Bone marrow (tissue), 2 donors: ENCODE data around the gene CLECL1.

Experiments
- DNase-seq, 2 donors: peaks; one replicate each; lab custom pipeline; 2025; lab: John Stamatoyannopoulos, UW

The CLECL1 gene

DNA sequence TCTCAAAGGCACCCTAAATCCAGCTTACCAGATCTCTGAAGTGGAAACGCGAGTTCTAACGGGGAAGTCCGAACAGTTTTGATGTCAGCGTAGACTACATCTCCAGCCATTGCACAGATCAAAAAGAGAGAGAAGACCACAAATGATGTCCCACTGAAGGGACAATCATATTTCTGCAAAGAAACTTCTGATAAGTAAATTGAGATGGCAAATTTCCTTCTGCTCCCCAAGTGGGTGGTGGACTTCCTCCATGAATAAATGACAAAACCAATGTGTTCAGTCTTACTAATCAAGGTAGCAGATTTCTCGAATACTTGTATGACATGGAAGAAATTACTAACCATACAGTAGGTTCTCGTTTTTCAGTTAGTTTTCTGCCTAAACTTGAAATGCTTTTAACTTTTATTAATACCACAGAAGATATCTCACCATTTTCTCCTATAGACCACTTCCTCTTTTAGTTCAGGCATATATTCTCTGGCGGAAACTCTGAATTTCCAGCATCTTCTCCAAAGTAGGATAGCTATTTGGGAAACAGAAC lies at the start of gene CLECL1:
TSS of gene CLECL1 (minus strand) at position 177 of the 541 bp plus-strand sequence.
- DNase-seq = peak in 1 of 2 donors; percentile 57

DNA sequence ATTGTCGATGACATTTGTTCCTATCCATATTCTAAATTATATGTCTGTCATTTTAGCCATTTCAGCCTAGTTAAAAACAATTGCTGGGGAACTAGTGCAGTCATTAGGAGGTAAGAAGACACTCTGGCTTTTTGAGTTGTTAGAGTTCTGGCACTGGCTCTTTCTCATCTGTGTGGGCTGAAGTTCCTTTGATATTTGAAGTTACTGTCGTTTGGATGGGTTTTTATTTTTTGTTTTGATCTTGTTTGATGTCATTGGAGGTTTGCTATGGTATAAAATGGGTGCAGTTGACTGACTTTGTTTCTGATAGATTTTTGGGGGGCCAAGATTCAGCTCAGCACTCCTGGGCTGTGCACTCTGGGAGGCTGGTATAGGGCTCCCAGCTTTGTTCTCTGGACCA lies 48.5 kb upstream of the CLECL1 start:
- DNase-seq = no peak

DNA sequence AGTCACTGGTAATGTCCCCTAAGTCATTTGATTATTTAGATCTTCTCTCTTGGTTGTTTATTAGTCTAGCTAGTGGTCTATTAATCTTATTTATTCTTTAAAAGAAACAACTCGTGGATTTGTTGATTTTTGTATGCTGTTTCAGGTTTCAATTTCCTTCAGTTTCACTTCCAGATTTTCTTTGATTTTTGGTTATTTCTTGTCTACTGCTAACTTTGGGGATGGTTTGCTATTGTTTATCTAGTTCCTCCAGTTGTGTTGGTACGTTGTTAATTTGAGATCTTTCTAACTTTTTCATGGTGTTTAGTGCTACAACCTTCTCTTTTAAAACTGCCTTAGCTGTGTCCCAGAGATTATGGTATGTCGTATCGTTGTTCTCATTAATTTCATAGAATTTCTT lies 46.3 kb upstream of the CLECL1 start:
- no peak for DNase-seq

DNA sequence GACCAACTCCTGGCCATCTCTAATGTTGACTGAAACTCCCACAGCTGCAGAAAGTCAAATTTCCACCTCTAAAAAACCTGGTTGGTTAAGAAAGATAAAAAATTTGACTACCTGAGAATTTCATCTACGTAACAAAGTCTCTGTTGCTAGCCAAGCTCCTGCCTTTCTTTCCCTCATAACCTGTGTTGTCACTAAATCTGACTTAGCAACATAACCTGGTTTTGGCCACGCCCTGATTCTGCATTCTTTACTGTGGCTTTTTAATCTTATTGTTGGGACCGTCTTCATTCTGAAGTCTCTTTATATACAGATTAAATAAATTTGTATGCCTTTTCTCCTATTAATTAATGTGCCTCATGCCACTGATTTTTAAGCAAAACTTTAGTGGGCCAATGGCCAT lies 43.9 kb upstream of the CLECL1 start:
- DNase-seq = no peak

DNA sequence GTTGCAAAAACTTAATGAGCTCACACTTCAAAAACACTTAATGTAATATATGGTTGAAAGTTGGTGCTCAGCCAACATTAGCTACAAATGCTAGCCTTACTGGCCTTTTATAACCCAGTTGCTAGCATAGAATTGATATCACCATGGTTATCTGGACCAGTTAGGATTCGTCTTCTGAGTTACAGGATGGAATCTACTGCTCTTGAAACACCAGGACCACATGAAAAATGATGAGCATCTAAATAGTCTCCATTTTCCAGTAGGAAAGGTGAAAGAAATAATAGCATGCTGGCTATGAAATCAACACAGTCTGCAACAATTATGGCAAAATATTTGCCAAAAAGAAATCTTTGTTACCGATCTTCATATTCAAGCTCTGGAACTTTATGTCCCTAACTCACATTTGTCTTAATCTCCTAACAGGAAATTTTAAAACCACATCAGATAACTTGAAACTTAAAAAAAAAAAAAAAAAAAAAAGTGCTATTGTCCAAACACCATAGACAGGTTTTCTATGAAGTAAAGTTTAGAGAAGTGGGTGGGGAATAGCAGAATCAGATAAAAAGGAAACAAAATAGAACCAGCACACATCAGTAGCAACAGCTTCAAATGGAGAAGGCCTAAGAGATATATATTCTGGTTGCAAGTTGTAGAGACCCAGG lies 40.5 kb upstream of the CLECL1 start:
- DNase-seq = peak in 1 of 2 donors; percentile 35

DNA sequence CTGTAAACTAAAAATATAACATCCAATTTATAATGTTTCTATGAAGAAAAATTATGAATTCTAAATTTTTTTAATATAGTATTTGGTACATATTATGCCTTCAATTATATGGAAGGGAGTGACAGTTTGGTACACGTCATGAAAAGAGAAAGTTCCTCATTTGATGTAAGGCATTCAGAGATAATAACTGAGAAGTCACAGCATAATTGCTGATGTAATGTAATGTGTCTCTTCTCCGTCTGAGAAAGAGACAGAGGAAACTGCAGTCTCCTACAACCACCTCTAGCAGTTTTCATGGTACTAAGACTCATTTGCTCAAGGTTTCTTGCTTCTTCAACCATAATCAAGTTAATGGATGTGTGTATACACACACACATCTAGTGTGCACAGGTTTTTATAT lies 30.1 kb upstream of the CLECL1 start:
- DNase-seq = peak in 1 of 2 donors; percentile 75

DNA sequence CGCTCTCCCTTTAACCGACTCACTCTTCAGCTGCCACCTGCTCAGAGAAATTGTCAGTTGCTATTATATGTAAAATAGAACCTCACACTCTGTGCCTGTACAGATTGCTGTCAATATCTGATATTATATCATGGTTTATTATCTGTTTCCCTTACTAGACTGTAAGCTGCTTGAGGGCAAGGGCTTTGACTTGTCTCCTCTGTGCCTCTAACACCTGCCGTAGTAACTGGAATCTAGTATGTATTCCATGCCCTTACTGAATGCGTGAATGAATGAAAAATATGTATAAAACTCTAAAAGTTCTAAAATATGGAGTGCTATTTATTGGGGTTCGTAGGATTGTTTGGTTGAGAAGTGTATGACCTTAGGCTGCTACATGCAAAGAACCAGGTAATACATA lies 29.5 kb upstream of the CLECL1 start:
- no peak for DNase-seq

DNA sequence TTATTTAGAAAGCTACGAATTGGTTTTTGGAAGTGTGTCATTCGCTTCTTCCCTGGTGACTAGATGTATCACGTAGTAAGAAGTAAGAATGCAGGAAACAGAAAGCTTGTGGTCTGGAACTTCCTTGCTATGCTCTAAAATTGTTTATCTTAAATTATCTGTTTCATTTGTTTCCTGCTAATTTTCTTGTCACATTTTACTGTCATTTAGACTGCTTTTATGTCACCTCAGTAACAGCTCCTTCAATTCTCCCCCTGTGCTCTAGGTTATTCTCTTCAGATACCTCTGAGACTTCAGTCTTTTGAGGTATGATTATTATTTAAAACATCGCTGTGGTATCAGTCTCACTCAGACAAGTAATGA lies 28.5 kb upstream of the CLECL1 start:
- DNase-seq = peak in 1 of 2 donors; percentile 92

DNA sequence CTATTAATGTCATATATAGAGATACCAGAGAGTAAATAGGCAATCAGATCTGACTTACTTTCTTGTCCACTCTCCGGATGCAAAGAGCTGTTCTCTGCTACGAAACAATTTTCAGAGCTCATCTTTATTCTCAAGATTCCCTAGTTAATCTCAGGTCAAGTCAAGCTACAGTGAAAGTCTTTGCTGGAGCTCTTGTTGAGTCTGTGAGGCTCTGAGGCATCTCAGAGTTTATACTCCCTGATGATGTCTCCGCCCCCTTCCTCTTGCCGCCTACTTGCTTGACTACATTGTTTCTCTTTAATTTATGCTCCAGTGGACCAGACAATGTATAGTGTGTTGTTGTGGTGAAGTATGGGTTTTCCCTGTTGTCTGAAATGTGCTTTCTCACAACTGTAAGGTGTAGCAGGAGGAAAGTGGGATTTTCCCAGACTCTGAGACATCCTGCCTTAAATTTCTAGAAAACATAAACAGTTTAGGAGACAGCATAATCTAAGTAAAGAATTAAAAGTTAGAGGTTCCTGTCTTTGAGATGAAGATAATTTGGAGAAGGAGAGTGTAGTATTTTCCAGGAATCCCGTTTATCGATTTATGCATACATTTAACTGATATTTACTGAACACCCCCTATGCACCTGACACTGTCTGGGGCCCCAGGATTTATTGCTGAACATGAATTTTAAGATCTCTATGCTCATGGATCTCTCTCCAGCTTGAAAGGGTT lies 28.0 kb upstream of the CLECL1 start, which contains the start of gene CD69:
TSS of gene CD69 (minus strand) at position 203 of the 720 bp plus-strand sequence. CDS start at position 122, 81 bp downstream.
- peak in 1 of 2 donors; percentile 91 for DNase-seq

DNA sequence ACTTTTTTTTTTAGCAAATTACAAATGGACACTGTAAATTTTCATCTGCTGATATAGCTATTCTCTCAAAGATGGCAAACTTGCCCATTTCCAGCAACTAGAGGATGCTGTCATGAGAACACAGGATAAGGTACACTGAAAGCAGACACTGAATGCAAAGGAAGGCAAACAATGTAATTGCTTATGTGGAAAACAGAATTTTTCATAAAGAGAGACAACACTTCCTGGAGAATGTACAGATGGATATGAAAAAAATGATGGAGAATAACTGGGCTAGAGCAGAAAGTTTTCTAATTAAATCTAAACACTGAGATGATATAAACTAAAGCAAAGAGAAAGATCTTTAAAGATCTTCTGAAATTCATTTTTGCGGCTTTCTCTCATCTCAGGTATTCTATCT lies 27.2 kb upstream of the CLECL1 start:
- DNase-seq = no peak

DNA sequence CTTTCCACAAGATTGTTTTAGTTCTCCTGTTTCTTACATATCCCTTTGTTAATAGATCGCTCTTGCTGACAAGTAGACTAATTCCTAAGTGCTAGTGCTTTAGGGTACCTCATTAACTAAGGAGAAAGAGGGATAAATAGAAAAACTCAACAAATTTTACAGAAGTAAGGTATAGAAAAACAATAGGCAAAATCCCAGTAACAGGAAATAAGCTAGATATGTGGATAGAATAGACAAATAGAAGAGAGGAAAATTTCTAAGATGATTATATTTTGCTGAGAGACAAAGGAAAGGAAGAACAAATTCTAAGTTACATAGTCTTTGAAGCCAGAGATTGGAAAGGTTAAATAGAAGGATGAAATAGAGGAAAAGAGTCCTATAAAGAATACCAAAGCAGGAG lies 26.8 kb upstream of the CLECL1 start:
- DNase-seq = no peak

DNA sequence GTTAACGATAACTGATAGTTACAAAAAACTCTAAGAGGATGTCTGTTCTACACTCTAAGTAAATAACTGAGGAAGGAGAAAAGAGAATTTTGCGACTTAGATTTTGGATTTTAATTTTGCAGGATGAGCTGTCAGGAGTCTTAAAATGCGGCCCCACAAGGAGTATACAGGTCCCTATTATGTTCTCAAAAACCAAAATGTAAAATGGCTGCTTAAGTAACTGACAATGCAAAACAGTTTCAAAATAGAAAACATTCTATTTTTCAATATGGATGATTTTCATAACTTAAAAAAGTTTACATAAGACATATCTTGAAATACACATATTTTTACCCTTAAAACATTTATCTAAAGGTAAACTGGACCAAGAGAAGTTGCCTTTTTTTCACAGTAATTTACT lies 25.2 kb upstream of the CLECL1 start:
- no peak for DNase-seq

DNA sequence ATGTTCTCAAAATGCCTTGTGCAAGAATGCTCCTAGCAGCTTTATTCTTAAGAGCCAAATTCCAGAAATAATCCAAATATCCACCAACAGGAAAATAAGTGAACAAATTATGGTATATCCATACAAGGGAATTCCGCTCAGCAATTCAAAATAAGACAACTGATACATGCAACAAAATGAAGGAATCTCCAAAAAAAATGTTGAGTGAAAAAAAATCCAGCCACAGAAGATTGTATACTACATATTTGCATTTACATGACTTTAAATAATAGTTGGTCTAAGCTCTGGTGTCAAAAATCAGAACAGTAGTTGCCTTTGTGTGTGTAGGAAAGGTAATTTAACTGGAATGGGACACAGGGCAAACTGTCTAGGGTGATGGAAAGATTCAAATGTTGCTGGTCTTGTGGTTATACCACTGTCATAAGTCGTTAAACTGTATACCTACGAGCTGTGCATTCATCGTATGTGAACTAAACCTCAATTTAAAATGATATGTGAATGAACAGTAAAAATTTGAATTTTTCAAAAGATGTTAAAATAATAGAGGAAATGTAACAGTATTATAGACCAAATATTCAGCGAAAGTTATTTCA lies 24.6 kb upstream of the CLECL1 start:
- no peak for DNase-seq

DNA sequence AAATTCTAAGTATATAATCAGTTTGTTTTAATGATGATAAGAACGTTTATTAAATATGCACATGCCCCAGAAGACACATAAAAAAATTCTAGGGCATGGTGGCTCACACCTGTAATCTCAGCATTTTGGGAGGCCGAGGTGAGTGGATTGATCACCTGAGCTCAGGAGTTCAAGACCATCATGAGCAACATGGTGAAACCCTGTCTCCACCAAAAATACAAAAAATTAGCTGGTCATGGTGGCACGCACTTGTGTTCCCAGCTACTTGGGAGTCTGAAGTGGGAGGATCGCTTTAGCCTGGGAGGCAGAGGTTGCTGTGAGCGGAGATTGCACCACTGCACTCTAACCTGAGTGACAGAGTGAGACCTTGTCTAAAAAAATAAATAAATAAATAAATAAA lies 23.8 kb upstream of the CLECL1 start:
- no peak for DNase-seq

DNA sequence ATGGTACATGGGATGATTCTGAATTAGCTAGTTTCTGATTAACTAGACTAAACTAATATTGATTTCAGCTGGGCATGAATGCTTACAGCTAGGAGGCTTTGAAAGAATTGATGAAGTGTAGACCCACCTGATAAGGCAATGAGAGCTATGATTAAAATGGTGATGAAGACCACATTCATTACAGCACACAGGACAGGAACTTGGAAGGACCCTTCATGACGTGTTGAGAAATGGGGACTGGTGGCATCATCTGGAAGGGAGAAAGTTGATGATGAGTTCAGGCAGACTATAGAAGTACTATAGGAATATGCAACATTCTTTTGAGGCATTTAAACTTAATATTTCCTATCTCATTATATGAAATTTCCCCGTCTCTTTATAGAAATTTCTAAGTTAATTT lies 23.3 kb upstream of the CLECL1 start:
- DNase-seq = no peak

DNA sequence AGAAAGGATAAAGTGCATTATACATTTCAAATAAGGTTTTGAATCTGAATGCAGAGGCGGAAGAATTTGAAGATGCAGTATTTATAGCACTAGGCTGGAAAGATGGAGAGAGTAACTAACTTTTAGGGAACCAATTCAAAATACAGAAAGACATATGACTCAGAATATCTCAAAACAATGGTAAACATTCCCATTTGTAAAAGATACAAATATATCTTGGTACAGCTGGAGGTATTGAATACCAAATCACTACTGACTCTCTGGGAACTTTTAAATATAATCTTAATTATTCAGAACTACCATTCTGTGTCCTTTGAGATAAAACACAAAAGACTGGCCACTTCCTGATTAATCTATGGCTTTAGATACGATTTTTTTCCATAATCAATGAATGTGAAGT lies 22.7 kb upstream of the CLECL1 start:
- no peak for DNase-seq

DNA sequence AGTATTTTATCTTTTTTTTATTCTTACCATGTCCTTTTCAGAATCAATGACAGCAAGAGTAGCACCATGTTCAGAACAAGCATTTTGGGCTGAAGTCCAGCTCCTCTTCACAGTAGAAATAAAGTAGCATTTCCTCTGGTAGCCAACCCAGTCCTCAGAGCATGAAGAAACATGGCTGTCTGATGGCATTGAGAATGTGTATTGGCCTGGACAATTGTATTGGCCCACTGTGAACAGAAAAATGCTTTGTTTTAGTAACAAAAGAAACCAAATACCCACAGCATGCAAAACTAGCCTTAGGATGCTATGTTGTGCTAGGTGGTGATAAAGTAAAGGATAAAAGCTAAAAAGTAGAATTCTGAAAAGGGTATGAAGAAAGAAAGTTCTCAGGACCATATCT lies 22.1 kb upstream of the CLECL1 start:
- DNase-seq = no peak

DNA sequence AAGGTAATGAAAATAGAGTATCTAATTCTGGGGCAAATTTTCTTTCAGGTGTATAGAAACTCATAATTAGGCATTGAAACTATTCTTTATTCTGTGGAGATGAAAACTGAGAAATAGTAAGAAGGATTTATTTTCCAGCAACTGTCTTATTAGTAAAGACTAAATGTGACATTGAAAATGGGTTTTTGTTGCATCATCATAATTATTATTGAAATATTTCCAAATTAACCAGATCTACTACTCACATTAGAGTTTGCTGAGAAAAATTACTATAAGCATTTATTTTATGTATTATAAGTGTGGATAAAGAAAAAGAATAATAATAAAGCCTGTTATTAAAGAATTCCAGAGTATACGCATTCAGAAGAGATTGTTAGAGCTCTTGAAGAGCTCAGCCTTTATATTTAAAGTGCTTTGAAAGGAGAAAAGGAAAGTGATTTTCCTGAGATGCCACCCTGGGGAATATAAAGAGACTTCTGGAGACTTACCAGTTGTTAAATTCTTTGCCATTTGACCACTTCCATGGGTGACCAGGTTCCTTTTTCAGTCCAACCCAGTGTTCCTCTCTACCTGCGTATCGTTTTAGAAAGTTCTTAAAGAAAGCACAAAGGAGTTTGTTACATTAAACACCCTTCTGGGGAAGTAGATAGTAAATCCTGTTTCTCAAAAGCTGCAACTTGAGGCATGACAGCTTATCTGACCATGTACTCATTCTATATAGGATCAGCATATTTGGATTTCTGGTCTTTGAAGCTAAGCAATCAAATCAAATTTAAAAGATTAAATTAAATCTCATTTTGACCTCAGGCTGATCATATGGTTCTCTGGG lies 21.4 kb upstream of the CLECL1 start:
- no peak for DNase-seq

DNA sequence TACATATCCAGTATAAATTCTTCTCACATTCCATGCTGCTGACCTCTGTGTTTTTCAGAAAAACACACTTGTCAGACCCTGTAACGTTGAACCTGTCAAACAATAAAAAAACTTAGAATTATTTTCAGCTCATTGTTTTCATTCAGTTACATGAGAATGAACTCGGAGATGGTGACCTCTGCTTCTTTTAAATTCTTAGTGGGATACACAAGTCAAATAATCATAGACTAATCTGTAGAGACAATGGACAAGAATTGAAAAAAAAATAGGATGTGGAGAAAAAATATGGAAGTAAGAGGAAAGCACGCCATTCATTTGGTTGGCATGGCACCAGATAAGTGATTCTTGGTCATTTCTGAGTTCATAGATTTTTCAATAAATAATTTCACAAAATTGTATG lies 20.6 kb upstream of the CLECL1 start:
- no peak for DNase-seq

DNA sequence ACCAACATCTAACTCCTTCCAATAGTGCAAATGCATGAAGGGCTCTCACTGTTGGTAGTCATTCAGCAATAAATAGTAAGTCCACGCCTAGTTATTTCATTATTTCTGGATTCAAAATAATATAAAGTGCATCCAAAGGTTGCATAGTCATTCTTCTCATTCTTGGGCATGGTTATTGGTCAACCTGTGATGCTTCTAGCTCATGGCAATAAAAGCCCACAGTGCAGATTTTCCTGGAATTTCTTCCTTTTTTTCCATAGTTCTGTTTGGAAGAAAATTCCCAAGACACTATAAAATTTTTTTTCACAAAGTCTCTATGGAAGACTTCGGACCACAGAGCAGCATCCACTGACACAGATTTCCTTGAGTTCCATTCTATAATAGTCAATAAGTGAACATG lies 20.2 kb upstream of the CLECL1 start:
- no peak for DNase-seq

DNA sequence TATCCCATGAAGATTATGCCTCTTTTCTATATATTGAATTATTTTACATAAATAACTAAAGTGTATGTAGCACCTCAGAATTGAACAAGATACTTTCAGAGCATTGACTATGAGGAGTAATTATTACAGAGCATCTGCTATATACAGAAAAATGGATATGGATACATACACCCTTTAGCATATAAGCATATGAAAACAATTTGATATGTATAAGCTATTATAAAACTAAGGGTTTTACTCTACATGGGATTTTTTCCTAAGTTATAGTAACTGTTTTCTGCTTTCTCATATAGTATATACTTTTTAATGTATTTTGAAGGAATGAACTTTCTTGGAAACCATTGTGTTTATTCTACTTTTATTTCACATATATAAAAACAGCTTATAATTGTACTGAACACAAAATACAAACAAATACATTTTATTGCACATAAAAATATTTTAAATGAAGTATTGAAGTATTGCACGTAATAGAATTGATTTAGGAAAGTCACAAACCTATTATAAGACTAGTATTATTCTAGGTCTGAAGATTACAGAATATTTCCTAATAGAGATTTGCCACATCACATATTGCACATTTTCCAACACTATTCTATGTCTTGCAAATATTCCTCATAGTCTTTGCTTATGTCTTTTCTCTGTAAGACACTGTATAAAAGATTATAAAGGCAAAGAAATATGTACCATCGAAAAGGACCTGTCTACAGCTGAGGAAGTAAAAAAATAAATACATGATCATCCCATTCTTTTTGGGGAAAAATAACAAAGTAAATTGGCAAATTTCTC lies 19.4 kb upstream of the CLECL1 start:
- DNase-seq = no peak
